ENCODE measurements around the gene ASTN2.

ASTN2 gene

GRCh38 chr9:116541402-116541801 is 873.5 kb downstream of the ASTN2 start:
- DNase-seq (ENCODE audit: low read depth), result no peak
- H3K4me3 ChIP-seq (ENCODE audit: low read length), result no peak overlapping the region
- no peak for TF ChIP-seq CTCF (conservative IDR thresholded peaks at IDR 0.05; ENCODE audit: low read length)

GRCh38 chr9:116539549-116539948 is 875.3 kb downstream of the ASTN2 start:
- H3K4me3 ChIP-seq (ENCODE audit: low read length), result no peak overlapping the region
- DNase-seq (ENCODE audit: low read depth), result no peak
- TF ChIP-seq CTCF (conservative IDR thresholded peaks at IDR 0.05; ENCODE audit: low read length), result no peak

GRCh38 chr9:116525611-116526010 is 889.2 kb downstream of the ASTN2 start:
- no peak for TF ChIP-seq CTCF (conservative IDR thresholded peaks at IDR 0.05; ENCODE audit: low read length)
- no peak for DNase-seq (ENCODE audit: low read depth)
- no peak overlapping the region for H3K4me3 ChIP-seq (ENCODE audit: low read length)

GRCh38 chr9:116524778-116525470 is 889.9 kb downstream of the ASTN2 start:
- DNase-seq (ENCODE audit: low read depth), result no peak
- no peak overlapping the region for H3K4me3 ChIP-seq (ENCODE audit: low read length)
- no peak for TF ChIP-seq CTCF (conservative IDR thresholded peaks at IDR 0.05; ENCODE audit: low read length)

- TF ChIP-seq CTCF (conservative IDR thresholded peaks at IDR 0.05; ENCODE audit: low read length), result no peak
Observed at GRCh38 chr9:116520218-116520617, 894.6 kb downstream of the ASTN2 start.

GRCh38 chr9:116516456-116516855 is 898.4 kb downstream of the ASTN2 start:
- no peak overlapping the region for H3K4me3 ChIP-seq (ENCODE audit: low read length)
- no peak for DNase-seq (ENCODE audit: low read depth)
- TF ChIP-seq CTCF (conservative IDR thresholded peaks at IDR 0.05; ENCODE audit: low read length), result no peak

More at GRCh38 chr9:116520218-116520617, 894.6 kb downstream of the ASTN2 start:
- no peak for DNase-seq (ENCODE audit: low read depth)
- no peak overlapping the region for H3K4me3 ChIP-seq (ENCODE audit: low read length)

GRCh38 chr9:116515541-116515940 is 899.3 kb downstream of the ASTN2 start:
- no peak for DNase-seq (ENCODE audit: low read depth)
- no peak for TF ChIP-seq CTCF (conservative IDR thresholded peaks at IDR 0.05; ENCODE audit: low read length)
- H3K4me3 ChIP-seq (ENCODE audit: low read length), result no peak overlapping the region

All from AG10803 (cell line).